CD4-positive, alpha-beta T cell treated with Interferon gamma for 1 hour (primary cell): ENCODE measurements around the gene WWC2.

Experiments used
- DNase-seq: peaks from one replicate; pipeline ENCODE4 v3.0.0-alpha.2; 2020

The WWC2 gene

GRCh38 chr4:183213996-183214395, 114.9 kb downstream of the WWC2 start:
- no peak for DNase-seq

- no peak for DNase-seq
Observed at GRCh38 chr4:183214912-183215488, 115.9 kb downstream of the WWC2 start.

DNA sequence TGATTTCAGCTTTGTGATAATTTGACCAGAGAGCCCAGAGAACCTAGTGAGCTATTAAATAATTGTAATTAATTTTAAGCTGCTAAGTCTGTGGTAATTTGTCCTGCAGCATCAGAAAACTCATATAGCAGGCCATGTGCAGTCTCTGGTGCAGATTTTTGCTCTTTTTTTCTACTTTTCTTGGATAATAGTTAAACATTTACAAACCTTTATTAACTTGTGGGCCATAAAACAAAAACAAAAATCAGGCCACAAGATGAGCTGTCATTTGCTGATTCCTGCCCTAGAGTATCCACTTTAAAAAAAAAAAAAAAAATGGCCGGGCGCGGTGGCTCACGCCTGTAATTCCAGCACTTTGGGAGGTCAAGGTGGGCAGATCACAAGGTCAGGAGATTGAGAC, 121.2 kb downstream of the WWC2 start:
- DNase-seq: no peak

DNA sequence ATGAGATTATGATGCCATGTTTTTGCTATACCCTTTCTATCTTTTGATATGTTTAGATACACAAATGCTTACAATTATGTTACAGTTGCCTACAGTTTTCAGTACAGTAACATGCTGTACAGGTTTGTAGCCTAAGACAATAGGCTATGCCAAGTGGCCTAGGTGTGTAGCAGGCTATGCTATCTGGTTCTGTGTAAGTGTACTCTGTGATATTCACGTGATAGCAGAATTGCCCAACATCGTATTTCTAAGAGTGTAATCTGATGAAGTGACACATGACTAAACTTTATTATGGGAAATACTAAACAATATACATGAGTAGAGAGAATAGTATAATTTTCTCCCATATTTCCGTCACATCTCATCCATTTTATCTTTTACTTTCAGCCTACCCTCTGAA, 124.0 kb downstream of the WWC2 start:
- no peak for DNase-seq

DNA sequence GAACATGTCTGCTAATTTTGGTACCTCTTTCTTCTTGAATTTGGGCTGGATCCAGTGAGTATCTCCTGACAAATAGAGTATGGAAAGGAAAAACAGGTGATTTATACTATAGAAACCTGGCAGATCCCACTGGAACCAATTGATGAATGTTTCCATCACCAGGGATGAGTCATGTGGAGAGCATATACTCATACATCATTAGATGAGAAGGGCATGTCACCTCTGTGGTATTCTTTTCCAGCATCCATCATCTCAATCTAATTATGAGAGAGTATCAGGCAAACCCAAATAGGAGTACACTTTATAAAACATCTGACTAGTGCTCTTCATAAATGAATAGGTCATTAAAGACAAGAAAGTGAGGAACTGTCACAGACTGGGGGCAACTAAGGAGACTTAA, 130.3 kb downstream of the WWC2 start:
- DNase-seq: no peak

GRCh38 chr4:183240581-183241321, 141.7 kb downstream of the WWC2 start:
- DNase-seq: no peak

DNA sequence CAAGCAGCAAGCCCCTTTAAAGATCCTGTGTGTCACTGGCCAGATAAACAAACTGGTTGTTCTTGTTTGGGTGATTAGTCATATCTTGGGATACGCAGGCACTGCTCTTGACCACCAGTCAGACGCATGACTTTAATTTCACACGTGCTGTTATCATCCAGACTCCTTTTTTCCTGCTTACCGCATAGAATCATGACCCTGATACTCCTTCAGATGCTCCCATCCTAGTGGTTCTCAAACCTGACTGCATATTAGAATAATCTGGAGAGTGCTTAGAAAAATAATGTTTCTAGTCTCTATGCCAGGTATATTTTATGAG, 142.2 kb downstream of the WWC2 start:
- no peak for DNase-seq

- no peak for DNase-seq
Observed at GRCh38 chr4:183241721-183242151, 142.7 kb downstream of the WWC2 start.

GRCh38 chr4:183242291-183242690, 143.2 kb downstream of the WWC2 start:
- no peak for DNase-seq

- no peak for DNase-seq
Observed at GRCh38 chr4:183244019-183244418, 145.0 kb downstream of the WWC2 start.

DNA sequence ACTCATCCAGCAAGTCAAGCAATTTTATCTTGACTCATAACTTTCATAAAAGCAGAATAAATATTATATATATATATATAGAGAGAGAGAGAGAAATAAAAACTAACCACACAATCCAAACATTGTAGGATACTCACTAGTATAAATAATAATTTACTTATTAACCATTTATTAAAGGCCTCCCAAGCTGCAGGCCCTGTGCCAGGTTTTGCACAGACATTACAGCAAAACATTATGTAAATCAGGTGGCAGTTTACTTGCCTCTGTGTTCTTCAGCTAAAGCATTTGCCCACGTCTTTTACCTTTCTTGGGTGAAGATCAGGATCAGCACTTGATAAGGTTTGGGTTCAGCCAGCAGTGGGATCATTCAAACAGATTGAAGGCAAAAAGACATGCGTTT, 145.4 kb downstream of the WWC2 start:
- no peak for DNase-seq

GRCh38 chr4:183248201-183248600, 149.1 kb downstream of the WWC2 start:
- DNase-seq: no peak

DNA sequence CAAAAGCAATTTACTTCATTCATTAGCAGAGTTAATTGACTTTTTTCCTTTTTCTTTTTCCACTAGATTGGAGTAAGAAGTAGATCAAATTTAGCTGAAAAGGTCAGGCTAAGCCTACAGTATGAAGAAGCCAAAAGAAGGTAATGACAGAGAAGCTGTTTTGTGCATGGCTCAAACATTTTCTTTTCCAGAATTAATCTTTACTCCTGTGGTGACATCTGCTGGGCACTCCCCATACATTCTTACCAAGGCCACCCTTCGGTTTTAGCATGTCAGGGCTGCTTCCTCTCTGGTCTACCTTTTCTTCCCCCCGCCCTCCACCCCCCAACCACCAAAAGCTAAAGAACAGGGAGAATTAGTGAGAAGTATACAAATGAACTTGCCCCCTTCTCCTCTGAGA, 150.8 kb downstream of the WWC2 start:
- no peak for DNase-seq

DNA sequence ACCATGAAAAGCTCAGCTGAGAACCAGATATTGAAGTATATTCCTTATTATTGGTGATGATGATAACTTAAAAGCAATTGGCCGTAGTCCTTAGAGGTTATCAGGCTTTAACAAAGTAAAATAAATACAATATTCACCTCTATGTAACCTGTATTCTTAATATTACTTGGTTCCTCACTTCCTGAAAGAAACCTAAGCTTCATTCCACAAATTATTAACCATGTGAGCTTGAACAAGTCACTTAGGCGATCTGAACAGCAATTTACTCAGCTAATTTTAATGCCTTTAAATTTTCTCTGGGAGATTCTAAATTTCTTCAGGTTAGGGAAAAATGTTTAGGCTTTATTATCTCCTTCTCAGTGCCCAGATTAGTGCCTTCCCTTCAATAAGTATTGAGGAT, 151.8 kb downstream of the WWC2 start:
- DNase-seq: no peak

- DNase-seq: no peak
Observed at GRCh38 chr4:183252959-183253358, 153.9 kb downstream of the WWC2 start.

DNA sequence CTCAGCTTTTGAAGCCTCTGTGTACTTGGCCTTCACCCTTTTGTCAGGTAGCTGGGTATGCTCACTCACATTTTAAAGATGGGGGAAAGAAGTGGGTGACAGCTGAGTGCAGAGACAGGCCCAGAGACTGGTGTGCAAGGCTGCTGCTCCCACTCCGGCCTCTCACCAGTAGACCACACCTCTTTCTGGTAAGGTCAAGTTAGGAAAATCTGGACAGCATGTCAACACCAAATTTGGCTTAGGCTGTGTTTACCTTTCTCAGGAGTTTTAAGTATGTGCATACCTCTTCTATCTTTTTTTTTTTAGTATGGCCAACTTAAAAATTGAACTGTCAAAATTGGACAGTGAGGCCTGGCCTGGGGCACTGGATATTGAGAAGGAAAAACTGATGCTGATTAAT, 154.4 kb downstream of the WWC2 start:
- DNase-seq: no peak

DNA sequence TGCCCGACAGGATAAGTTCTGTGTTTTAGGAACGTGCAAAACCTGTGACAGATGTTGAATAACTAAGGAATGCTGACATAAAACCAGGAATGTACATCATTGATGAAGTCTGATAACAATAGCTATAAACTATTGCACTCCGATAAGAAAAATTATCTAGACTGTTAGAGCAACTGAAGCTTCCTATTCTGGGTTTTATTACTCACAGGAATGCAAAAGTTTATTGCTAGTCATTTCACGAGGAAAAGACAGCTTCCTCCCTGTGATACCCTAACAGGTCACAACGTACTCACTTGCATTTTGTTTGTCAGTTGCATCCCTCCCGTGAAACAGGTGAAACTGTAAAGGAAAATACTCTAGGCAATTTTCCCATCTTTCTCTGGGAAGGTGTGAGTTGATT, 155.1 kb downstream of the WWC2 start:
- DNase-seq: no peak

DNA sequence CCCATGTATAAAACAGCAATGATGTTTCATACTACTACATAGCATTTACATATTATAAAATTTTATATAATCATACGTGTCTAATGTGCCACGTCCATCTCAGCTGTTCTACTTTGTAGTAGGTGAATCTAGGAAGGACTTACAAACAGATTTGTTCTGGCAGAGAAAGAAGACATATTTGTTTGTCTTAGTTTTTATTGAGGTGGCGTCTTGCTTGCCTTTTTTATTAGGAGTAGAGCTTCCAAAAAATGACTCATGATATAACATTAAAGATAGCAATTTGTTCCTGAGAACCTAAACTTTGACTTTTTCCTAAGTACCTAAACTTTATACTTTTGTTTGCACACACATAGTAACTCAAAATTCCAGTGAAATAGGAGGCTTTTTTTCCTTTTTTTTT, 156.4 kb downstream of the WWC2 start:
- DNase-seq: no peak

DNA sequence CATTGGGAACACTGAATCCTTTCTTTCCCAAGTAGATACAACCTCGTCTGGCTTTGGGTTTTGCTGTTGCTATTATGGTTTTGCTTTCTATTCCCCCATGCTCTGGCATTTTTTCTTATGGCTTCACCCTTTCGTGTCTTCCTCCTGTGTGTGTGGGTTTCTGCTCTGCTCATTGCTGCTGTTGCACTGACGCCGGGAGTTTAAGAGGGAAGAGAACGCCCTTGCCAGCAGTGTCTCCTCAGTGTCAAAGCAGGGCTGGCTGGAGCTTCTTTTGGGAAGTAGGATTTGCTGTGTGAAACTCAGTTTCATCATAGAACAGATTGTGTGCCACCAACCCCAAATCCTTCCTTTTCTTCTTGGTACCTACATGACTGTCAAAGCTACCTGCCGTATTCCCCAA, 157.3 kb downstream of the WWC2 start:
- no peak for DNase-seq

GRCh38 chr4:183256756-183257385, 157.8 kb downstream of the WWC2 start:
- peak; percentile 11 for DNase-seq

- no peak for DNase-seq
Observed at GRCh38 chr4:183257808-183258207, 158.8 kb downstream of the WWC2 start.

GRCh38 chr4:183260491-183261151, 161.6 kb downstream of the WWC2 start:
- DNase-seq: no peak

GRCh38 chr4:183261953-183262775, 163.1 kb downstream of the WWC2 start:
- DNase-seq: peak; percentile 69
